Fibroblast of peridontal ligament (primary cell): Measurements from ENCODE around the gene RSAD1.

Experiments
- DNase-seq: peaks from one replicate; pipeline ENCODE4 v3.0.0-alpha.2; 2010; ENCODE audit errors: extremely low read depth

RSAD1 gene

DNA sequence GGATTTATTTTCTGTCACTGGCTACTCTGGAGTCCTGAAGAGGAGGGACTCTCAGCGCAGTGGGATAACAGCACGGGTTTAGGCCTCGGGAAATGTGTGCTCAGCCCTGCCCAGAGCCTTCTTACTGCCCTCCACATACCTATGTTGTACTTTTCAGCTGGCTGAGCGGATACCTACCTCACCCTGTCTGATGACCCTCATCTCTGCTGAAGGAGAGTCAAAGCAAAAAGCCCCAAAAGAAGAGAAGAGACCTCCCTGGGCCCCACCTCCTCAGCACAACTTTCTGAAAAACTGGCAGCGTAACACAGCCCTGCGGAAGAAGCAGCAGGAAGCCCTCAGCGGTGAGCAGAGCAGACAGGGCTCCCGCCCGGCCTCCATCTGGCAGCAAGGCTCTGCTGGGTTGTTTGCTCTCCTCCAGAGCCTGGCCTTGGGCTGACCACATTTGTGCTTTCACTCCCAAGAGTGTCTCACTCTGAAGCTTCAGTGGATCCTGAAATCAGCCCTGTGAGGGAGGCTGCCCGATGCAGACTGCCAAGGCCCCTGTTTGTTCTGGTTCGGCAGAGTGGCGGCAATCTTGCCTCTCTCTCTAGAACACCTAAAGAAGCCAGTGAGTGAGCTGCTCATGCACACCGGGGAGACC, 39.8 kb downstream of the RSAD1 start:
- no peak for DNase-seq

DNA sequence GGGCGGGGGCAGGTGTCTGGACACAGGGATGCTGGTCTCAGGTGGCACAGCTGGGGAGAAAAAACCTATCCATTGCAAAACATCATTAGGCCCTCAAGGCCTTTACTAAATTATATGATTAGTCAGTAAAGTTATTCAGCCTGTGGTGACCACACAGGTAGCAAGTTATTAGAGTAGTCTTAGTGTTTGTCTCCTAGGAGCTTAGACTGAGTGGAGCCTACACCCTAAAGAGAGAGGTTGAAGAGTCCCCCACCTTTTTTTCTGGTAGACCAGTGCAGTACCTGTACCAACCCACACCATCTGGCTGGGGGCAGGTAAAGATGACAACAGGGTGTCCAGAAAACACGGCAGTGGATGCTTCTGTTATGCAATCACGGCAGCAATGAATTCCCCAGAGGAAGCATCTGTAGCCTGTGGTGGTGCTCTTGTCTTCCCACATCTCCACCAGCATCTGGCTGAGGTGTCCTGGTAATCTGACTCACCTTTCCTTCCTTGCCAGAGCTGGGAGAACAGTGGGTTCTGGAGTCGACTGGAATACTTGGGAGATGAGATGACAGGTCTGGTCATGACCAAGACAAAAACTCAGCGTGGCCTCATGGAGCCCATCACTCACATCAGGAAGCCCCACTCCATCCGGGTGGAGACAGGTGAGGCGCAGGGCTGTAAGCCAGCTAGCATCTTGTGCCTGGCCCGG, 40.6 kb downstream of the RSAD1 start:
- no peak for DNase-seq

DNA sequence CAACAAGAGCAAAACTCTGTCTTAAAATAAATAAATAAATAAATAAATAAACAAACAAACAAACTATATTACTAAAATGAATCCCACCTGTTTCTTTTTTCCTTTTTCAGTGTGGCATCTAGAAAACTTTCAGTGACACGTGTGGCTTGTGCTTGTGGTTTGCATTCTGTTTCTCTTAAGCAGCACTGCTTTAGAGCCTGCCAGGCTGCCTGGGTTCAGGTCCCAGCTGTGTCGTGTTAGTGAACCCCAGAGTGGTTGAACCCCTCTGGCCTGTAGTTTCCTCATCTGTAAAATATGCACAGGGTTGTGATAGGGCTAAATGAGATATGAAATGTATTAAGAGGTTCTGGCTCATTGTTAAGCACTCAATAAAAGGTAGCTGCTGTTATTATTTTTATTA, 41.8 kb downstream of the RSAD1 start:
- DNase-seq, result no peak

DNA sequence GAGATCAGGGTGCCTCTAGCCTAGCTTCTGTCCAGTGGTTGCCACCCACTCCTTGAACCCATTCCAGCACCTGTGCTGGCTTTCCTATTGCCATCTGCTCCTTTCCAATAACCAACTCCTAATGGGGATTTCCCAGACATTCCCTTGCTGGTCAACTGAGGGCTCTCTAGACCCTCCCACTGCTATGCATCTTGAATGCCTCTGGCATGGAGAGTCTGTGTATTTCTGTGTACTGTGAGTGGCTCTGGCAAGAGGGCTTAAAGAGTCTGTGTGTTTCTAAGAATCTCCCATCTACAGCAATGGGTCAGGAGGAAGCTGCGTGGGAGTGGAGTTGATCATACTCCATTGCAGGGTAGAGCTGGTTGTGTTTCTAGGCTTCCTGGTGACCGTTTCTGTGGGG, 42.9 kb downstream of the RSAD1 start:
- no peak for DNase-seq

DNA sequence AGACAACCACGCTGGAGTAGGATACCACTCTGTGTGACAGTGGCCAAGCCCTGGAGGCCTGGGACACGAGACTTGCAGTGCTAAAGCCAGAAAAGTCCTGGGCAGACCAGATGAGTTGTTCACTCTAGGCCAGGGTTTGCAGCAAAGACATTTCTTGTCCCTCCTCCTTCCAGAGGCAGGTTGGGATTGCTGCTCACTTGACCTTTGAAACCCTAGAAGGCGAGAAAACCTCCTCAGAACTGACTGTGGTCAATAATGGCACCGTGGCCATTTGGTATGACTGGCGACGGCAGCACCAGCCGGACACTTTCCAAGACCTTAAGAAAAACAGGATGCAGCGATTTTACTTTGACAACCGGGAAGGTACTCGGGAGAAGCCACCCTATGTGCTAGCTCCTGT, 44.1 kb downstream of the RSAD1 start:
- no peak for DNase-seq

DNA sequence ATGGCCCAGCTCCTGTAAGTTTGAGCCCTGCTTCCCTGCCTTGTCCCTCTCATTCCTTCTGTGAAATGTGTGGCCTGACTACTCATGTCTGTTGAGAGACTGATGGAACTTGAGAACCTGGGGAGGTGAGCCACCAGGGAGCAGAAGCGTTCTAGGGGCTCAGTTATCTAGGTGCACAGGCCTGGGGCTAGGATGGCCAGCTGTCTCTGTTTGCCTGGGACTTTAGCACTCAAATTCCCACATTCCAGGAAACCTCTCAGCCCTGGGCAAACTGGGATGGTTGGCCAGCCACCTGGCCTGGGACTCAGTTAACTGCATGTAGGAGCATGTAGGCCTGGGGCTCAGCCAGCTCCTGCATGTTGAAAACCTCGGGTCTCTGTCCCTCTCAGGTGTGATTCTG, 44.5 kb downstream of the RSAD1 start:
- no peak for DNase-seq

DNA sequence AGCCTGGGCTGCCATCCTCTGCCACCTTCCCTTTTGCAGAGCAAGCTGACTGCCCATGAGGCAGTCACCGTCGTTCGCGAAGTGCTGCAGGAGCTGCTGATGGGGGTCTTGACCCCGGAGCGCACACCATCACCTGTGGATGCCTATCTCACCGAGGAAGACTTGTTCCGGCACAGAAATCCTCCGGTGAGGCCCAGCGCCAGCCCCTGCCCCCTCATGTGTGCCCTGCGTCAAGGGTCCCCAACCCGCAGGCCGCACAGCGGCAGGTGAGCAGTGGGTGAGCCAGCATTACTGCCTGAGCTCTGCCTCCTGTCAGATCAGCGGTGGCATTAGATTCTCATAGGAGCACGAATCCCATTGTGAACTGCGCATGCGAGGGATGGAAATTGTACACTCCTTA, 46.2 kb downstream of the RSAD1 start:
- DNase-seq, result no peak

DNA sequence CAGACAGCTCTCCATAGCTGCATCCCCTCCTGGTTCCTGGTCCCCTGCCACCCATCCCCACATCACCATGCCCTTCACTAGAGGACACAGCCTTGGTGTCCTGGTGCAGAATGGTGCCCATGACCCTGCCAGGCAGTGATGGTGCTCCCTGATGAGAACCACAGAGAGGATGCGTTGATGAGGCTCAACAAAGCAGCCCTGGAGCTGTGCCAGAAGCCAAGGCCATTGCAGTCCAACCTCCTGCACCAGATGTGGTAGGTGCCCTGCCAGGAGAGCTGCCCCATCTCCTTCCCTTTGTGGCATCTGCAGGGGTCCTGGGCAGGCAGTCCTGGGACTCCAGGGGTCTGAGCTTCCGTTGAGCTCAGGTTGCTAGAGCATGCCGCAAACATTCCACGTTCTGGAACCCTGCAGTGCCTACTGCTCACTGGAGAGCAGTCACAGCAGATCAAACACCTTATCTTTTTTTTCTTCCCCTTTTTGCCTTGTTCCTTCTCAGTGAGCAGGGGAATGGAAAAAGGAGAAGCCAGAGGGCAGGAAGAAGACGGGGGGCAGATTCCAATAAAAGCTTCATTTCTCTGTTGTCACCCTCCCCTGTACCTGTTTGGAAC, 48.6 kb downstream of the RSAD1 start:
- no peak for DNase-seq

DNA sequence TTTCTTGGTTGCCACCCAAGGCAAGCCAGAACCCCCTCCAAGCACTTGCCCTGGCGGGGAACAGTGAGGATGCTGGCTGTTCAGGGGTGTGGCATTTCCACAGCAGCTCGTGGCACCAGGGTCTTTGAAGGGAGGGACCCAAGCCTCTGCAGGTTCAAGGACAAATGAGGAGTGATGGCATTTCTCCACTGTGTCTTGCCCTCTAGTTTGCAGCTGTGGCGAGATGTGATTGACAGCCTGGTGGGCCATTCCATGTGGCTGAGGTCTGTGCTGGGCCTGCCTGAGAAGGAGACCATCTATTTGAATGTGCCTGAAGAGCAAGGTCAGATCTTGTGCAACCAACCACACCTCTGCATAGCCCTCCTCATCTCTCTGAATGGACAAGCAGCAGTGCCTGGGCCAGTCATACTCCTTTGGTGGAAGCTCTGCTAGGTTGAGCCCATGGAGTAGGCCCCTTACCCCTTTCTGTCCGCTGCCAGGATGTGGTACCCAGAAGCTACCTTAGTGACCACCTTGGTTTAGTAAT, 49.4 kb downstream of the RSAD1 start:
- DNase-seq, result no peak

DNA sequence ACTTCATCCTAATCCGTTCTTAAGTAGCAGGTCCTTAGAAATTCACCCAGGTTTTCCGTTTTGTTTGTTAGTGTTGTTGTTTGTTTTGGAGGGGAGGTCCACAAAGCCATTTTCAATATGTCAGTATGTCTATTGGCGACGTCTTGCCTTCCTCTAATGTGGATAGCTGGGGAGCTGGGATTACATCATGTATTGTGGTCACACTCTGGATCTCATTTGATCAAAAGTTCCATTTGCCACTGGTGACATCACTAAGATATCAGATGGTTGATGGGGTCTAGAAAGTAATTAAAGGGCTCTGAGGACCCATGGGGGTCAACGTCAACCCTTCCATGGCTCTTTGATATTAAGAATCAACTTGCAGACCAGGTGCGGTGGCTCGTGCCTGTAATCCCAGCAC, 51.2 kb downstream of the RSAD1 start:
- no peak for DNase-seq

DNA sequence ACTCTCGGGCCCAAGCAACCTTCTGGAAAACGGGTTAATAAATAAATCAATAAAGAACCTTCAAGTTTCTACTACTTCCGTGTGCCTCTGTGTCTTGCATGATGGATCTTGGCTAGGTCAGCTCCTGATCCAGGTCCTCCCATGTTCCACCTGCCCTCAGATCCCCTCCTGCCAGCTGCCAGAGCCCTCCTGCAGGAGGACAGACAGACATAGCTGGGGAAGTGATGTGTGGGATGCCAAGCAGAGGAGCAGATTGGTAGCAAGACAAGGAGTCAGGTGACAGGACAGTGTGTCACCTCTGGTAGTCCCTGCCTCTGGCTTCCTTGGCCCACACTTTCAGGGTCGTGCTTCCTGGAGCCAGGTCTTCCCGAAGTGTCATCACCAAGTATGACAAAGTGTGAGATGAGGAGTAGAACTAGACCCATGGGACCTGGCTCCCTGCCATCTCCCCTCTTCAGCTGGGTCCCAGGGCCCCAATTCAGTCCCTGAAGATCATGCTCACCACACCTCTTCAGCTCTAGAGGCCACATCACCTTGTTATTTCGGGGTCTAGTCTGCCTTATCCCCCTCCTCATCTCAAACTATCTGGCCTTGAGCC, 52.9 kb downstream of the RSAD1 start:
- no peak for DNase-seq

DNA sequence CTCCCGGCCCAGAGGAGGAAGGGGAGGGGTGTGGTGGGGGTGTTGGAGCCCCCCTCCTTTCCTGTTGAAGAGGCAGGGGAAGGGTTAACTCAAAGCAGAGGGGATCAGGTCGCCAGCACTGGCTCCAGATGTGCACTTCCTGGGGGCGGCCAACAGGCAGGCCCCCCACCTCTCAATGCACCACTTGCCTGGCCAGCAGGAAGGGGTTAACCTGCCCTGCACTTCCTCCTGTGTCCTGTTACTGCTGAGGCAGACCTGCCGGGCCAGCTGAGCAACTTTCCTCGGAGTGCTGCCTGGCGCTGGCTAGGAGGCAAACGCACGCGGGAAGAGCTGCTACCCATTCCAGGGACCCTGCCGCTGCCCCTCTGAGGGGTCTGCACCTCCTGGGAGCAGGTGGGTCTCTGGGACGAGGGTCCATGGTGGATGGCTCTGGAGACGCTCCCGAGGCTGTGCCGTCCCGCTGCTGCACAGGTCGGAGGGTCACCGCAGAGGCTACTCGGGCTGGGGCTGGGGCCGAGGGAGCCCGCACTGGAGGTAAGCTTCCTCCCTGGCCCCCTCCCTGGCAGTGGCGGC, 53.9 kb downstream of the RSAD1 start, which contains the start of gene EPN3:
TSS of gene EPN3 (plus strand) at position 284 of the 573 bp plus-strand sequence. CDS start 3,822 bp downstream, outside the sequence.
- DNase-seq, result no peak

DNA sequence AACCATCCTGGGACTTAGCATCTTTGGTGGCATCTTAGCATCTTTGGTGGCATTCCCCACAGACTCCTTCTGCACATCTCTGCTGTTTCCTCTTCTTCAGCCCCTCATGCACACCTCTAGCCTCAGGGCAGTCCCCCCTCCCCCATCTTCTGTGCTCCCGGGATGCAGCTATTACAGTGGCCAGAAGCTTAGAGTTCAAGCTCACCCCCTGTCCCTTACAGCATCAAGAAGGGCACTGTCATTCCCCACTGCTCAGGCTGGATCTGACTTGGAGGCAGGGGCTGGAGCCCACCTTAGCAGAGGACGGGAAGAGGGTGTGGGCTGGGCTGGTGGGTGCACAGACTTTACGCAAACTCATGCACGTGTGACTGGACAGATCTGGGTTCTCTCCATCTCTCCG, 54.5 kb downstream of the RSAD1 start:
- DNase-seq, result no peak

DNA sequence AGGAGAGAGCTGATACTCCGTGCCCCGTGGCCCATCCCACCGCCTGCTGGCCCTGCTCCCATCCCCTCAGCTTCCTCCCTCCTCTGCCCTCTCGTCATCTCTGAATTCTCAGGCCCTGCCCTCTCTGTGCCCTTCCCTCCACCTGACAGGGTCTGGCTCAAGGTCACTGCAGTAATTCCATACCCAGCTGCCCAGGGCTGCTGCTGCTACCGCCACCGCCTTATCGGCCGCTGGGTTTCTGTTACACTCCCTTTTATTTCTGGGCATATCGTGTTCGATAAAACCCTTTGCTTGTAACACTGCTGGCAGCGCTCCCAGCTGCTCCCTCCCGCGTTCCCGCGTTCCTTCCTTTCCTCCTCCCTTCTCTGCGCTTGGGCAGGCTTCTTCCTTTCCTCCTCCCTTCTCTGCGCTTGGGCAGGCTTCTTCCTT, 55.1 kb downstream of the RSAD1 start:
- DNase-seq, result peak; percentile 59

DNA sequence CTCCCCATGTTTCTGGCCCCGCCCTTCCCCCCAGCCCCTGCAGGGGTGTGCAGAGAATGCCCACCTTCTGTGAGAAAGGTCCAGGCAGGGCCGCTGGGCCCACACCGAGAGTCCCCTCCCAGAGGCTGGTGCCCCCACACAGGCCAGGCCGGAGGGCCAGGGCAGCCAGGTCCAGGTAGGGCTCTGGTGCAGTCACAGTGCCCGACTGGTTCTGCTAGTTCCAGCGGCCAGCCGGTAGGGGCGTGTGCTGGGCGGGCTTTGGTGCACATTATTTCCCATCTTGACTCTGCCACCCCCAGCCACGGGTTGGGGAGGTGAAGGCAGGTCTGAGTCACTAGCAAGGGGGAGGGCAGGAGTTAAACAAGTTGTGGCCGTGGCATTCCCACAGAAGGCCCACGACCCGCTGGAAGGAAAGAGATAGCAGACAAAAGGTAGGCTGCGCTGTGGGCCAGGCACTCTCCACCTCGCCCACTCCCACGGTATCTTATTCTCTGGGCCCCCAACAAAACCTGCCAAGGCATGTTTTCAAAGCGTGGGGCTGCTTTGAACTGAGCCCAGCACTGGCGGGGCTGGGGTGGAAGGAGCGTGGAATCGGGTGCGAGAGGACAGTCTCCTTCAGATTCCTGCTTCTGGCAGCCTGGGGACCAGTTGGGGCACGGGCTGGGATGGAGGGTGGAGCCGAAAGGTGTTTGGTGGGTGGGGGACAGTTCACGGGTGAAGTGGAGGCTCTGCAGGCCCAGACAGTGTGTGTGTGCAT, 55.7 kb downstream of the RSAD1 start:
- DNase-seq, result no peak

DNA sequence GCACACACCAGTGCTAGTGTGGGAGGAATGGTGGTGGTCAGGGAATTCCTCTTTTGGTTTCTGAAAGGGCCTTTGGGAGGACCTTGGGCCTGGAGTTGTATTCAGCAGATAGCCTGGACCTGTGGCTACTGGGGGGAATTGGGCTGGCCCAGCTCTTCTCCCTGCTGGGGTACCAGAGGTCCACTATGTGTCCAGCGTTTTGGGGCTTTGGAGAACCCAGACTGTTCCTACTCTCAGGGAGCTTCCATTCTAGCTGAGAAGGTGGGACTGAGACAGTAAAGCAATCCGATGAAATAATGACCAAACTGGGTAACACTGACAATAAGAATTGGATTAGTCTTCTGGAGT, 56.3 kb downstream of the RSAD1 start:
- DNase-seq, result no peak

DNA sequence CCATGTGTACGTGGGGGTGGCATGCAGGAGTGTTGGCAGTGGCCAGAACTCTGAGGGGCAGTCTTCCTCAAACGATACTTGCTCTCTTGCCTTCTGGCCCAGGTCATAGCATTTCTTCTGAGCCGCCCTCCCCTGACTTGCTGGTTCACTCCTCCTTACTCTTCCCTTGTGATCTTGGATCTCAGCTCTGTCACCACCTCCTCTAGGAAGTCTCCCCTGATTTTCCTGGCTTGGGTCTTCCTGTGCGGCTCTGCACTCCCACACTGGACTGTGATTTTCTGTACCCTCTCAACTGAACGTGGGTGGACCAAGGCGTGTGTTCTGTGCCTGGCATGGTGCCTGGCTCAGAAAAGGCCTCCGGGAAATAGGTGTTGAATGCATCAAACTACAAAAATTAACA, 56.7 kb downstream of the RSAD1 start:
- DNase-seq, result no peak
